ENCODE results near the gene PKP1. TPM values are rescaled to one million over a fixed set of nuclear protein-coding genes. Genes with fewer than 3 reads are reported as not detected.

Gene PKP1
- polyA plus RNA-seq, 1 donor (not counting 4 experiments of a cell fraction or from before 2014, with no cell fraction given) = 169 TPM

GRCh38 chr1:201240171-201240570 is 43.1 kb upstream of the PKP1 start:
- no peak for TF ChIP-seq CTCF (optimal IDR thresholded peaks at IDR 0.05 in 1 of 3, IDR thresholded peaks at IDR 0.05 in 1 of 3, conservative IDR thresholded peaks at IDR 0.05 in 1 of 3; ENCODE audit: extremely low read depth in 1 of 3, insufficient read depth in 2 of 3, low read length in 3 of 3)
- TF ChIP-seq EZH2 (IDR thresholded peaks at IDR 0.05; ENCODE audit: low read length) = no peak
- no peaks in the 10 kb centered on the region for H3K9me3 ChIP-seq (ENCODE audit: control insufficient read depth, low read depth, low read length)
- no peak overlapping the region for H3K4me3 ChIP-seq (ENCODE audit: control insufficient read depth in 2 of 3, extremely low read depth in 1 of 3, insufficient read depth in 2 of 3, low read depth in 1 of 3, low read length in 3 of 3)
- H3K27ac ChIP-seq (ENCODE audit: control insufficient read depth, insufficient read depth, low read length) = no peak overlapping the region
- peaks cover 11% of the 10 kb centered on the region for H3K27me3 ChIP-seq (ENCODE audit: control insufficient read depth, extremely low read depth, insufficient read depth, low read length)
- H4K20me1 ChIP-seq (ENCODE audit: control insufficient read depth, extremely low read depth, insufficient read depth, low read length) = no peaks in the 10 kb centered on the region
- H3K36me3 ChIP-seq (ENCODE audit: control insufficient read depth in 2 of 2, extremely low read depth in 1 of 2, insufficient read depth in 2 of 2, low read length in 2 of 2) = no peaks in the 10 kb centered on the region
- H2AFZ ChIP-seq (ENCODE audit: control insufficient read depth, low read length) = no peak overlapping the region
- DNase-seq (ENCODE audit: low read depth, low spot score) = no peak
- H3K9ac ChIP-seq (ENCODE audit: control insufficient read depth, extremely low read depth, insufficient read depth, low read length) = no peak overlapping the region
- dilution Hi-C loops (cut with MboI; ENCODE audit: extremely low pct_ligation_motif_present, low sequenced_read_pairs) = no loop called here
- no peak overlapping the region for H3K4me2 ChIP-seq (ENCODE audit: control insufficient read depth, extremely low read depth, insufficient read depth, low read depth, low read length)
- FAIRE-seq = no peak
- no peaks in the 10 kb centered on the region for H3K4me1 ChIP-seq (ENCODE audit: control insufficient read depth, extremely low read depth, insufficient read depth, low read length)
- no peaks in the 10 kb centered on the region for H3K9me1 ChIP-seq (ENCODE audit: control insufficient read depth, extremely low read depth, insufficient read depth, low read length)
- no peaks in the 10 kb centered on the region for H3K79me2 ChIP-seq (ENCODE audit: control insufficient read depth, insufficient read depth, low read length)

- Histone ChIP-seq H4K20me1 (ENCODE audit: control insufficient read depth, extremely low read depth, insufficient read depth, low read length) (no peaks in the 10 kb centered on the region), H3K9me3 (ENCODE audit: control insufficient read depth, low read depth, low read length) (no peaks in the 10 kb centered on the region), H3K27me3 (ENCODE audit: control insufficient read depth, extremely low read depth, insufficient read depth, low read length) (peaks cover 11% of the 10 kb centered on the region), H2AFZ (ENCODE audit: control insufficient read depth, low read length) (no peak overlapping the region), H3K36me3 (ENCODE audit: control insufficient read depth in 2 of 2, extremely low read depth in 1 of 2, insufficient read depth in 2 of 2, low read length in 2 of 2) (no peaks in the 10 kb centered on the region), H3K9ac (ENCODE audit: control insufficient read depth, extremely low read depth, insufficient read depth, low read length) (no peak overlapping the region), H3K27ac (ENCODE audit: control insufficient read depth, insufficient read depth, low read length) (no peak overlapping the region), H3K79me2 (ENCODE audit: control insufficient read depth, insufficient read depth, low read length) (no peaks in the 10 kb centered on the region), H3K4me1 (ENCODE audit: control insufficient read depth, extremely low read depth, insufficient read depth, low read length) (no peaks in the 10 kb centered on the region), H3K4me2 (ENCODE audit: control insufficient read depth, extremely low read depth, insufficient read depth, low read depth, low read length) (no peak overlapping the region), H3K4me3 (ENCODE audit: control insufficient read depth in 2 of 3, extremely low read depth in 1 of 3, insufficient read depth in 2 of 3, low read depth in 1 of 3, low read length in 3 of 3) (no peak overlapping the region), H3K9me1 (ENCODE audit: control insufficient read depth, extremely low read depth, insufficient read depth, low read length) (no peaks in the 10 kb centered on the region)
- dilution Hi-C loops (cut with MboI; ENCODE audit: extremely low pct_ligation_motif_present, low sequenced_read_pairs) = no loop called here
- DNase-seq (ENCODE audit: low read depth, low spot score) = no peak
- no peak for FAIRE-seq
- TF ChIP-seq CTCF (optimal IDR thresholded peaks at IDR 0.05 in 1 of 3, IDR thresholded peaks at IDR 0.05 in 1 of 3, conservative IDR thresholded peaks at IDR 0.05 in 1 of 3; ENCODE audit: extremely low read depth in 1 of 3, insufficient read depth in 2 of 3, low read length in 3 of 3) (no peak), EZH2 (IDR thresholded peaks at IDR 0.05; ENCODE audit: low read length) (no peak)
These were observed 41.6 kb upstream of the PKP1 start for GRCh38 chr1:201241736-201242135.
